ENCODE data around the gene COL18A1. TPM values are rescaled to one million over a fixed set of nuclear protein-coding genes. Genes with fewer than 3 reads are reported as not detected.

COL18A1 gene
- total and polyA plus RNA-seq, 2 of the 8 experiments (the other 6 are each of a cell fraction or from before 2014, with no cell fraction given), result 145 to 201 TPM

DNA sequence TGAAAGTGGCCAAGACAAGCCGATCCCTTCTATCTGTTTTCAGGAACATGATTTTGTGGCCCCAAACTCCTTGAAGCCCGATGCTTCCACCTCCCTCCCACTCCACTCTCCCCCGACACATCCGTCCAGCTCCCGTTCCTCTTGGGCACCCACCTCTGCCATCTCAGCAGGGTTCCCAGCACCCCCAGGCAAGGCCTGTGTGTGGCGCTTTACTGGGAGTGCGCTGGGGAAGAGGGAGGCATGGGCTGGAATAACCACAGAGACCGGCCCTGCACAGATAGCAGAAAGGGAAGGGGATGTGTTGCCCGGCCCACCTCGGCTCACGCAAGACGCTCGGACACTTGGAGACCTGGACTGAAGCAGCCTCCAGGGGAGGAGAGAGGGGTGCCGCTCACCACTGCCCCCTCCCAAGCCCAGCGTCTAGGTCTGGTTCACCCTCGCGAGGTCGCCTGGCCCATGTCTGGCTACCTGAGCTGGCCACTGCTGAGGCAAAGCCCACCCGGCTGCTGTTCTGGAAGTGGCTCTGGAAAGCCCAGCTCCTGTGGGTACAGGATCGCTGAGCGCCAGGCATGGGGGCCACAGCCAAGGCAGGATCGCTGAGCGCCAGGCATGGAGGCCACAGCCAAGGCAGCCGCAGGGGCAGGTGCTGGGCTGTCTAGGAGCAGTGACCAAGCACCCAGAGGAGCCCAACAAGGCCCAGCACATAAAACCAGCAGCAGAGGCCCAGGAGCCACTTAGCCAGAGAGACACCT lies 23.8 kb upstream of the COL18A1 start:
- no peak overlapping the region for H3K4me3 ChIP-seq (ENCODE audit: extremely low read depth in 1 of 4, insufficient read depth in 2 of 4, low read depth in 3 of 4, low read length in 4 of 4)
- H2BK20ac ChIP-seq (ENCODE audit: low read length), result 0 out of 2 replicates have a peak overlapping the region, but pooled peaks have one; percentile 72
- H2BK15ac ChIP-seq (ENCODE audit: low read length), result no peak overlapping the region; the same call in 1 of the 2 replicates
- ChIA-PET CTCF (ENCODE audit: partially characterized antibody) (interaction anchor here (0.5 to 1.3 kb wide), 4 partner anchors 25 to 58 kb away, joined by 3 read pairs; no protein-coding TSS in a partner anchor), POLR2A (ENCODE audit: partially characterized antibody) (interaction anchor here (0.6 to 1.1 kb wide), 2 partner anchors 14 to 51 kb away, joined by 3 read pairs; no protein-coding TSS in a partner anchor)
- H3K14ac ChIP-seq (ENCODE audit: insufficient read length), result no peak overlapping the region
- peak overlapping the region; percentile 50; the same call in 1 of the 2 replicates for H2BK12ac ChIP-seq (ENCODE audit: low read depth, low read length)
- H2AK5ac ChIP-seq (ENCODE audit: low read depth, low read length), result no peak overlapping the region
- H3K4me2 ChIP-seq (ENCODE audit: insufficient read depth in 1 of 2, low read depth in 2 of 2, low read length in 2 of 2), result no peak overlapping the region
- no peak overlapping the region for H3K23ac ChIP-seq (ENCODE audit: insufficient read length)
- no peaks in the 10 kb centered on the region; a peak in 1 of 7 replicates for H3K27me3 ChIP-seq (replicated peaks in 1 of 4; ENCODE audit: control insufficient read depth in 3 of 4, extremely low read depth in 1 of 4, insufficient read depth in 3 of 4, low read length in 3 of 4)
- H4K91ac ChIP-seq (replicated peaks; ENCODE audit: insufficient read length, low read length), result no peak overlapping the region
- no peak for TF ChIP-seq ASH2L (IDR thresholded peaks at IDR 0.05; ENCODE audit: low read length)
- no peak for TF ChIP-seq CHD2 (IDR thresholded peaks at IDR 0.05; ENCODE audit: low read length)
- TF ChIP-seq RNF2 (IDR thresholded peaks at IDR 0.05; ENCODE audit: borderline replicate concordance, low read depth, low read length, missing control alignments, poor library complexity, severe bottlenecking), result no peak
- no peak for TF ChIP-seq POLR2AphosphoS5 (IDR thresholded peaks at IDR 0.05; ENCODE audit: low read depth, low read length)
- TF ChIP-seq KDM1A (IDR thresholded peaks at IDR 0.05; ENCODE audit: borderline replicate concordance, low read length), result no peak
- H3K79me1 ChIP-seq (ENCODE audit: low read depth, low read length), result no peaks in the 10 kb centered on the region
- no peaks in the 10 kb centered on the region for H3K36me3 ChIP-seq (ENCODE audit: control insufficient read depth in 2 of 4, insufficient read depth in 4 of 4, low read length in 3 of 4)
- WGBS, 2 experiments (ENCODE audit: extremely low coverage in 1 of 2, insufficient coverage in 1 of 2, insufficient read length in 1 of 2, insufficient replicate concordance in 2 of 2, low coverage in 1 of 2, low lambda C conversion rate in 2 of 2, missing lambda C conversion rate in 1 of 2), result 90% methylated on average over 18 of the region's 24 CpGs; no CpG with 5 or more reads in 1 of the 2 experiments
- H3K18ac ChIP-seq (ENCODE audit: extremely low read depth, low read length), result peak overlapping the region; percentile 48
- no peak overlapping the region for H3K4ac ChIP-seq (replicated peaks; ENCODE audit: insufficient read length, low read depth, low read length)
- no peak overlapping the region for H2BK120ac ChIP-seq (replicated peaks; ENCODE audit: low read depth, low read length)
- H3K4me1 ChIP-seq (replicated peaks in 1 of 4; ENCODE audit: control insufficient read depth in 3 of 4, insufficient read depth in 4 of 4, low read length in 3 of 4), result peaks cover 6 to 10% (median 7%) of the 10 kb centered on the region in 4 experiments
- H2AFZ ChIP-seq (ENCODE audit: low read length), result no peak overlapping the region
- DNase-seq (ENCODE audit: low read depth in 1 of 2, low spot score in 2 of 2), result no peak
- FAIRE-seq, result no peak
- H3K9me3 ChIP-seq (ENCODE audit: insufficient read depth in 2 of 2, low read depth in 1 of 2, low read length in 1 of 2), result peaks cover 10 to 13% of the 10 kb centered on the region in 2 experiments; a peak in 3 of 4 replicates
- H3K79me2 ChIP-seq (ENCODE audit: control insufficient read depth in 1 of 2, insufficient read depth in 2 of 2, low read length in 2 of 2), result no peaks in the 10 kb centered on the region
- no peak overlapping the region for H3K9ac ChIP-seq (replicated peaks in 1 of 4; ENCODE audit: extremely low read depth in 1 of 4, low read depth in 3 of 4, low read length in 3 of 4)
- no peaks in the 10 kb centered on the region for H4K20me1 ChIP-seq (replicated peaks in 1 of 2; ENCODE audit: control insufficient read depth in 1 of 2, insufficient read depth in 2 of 2, low read length in 2 of 2)
- peak overlapping the region; percentile 79; the same call in 1 of the 2 replicates for H4K8ac ChIP-seq (ENCODE audit: extremely low read depth, insufficient read depth, low read length)
- no peaks in the 10 kb centered on the region for H3K23me2 ChIP-seq (ENCODE audit: low read depth, low read length)
- H3K27ac ChIP-seq (ENCODE audit: low read depth, low read length), result no peak overlapping the region
- no peak overlapping the region for H2BK5ac ChIP-seq (ENCODE audit: low read depth, low read length)
- no peak overlapping the region for H4K5ac ChIP-seq (ENCODE audit: insufficient read length, low read depth, low read length)
- H3K56ac ChIP-seq (replicated peaks; ENCODE audit: insufficient read length, low read depth, low read length), result no peak overlapping the region

All from H1 (cell line).